Stimulated activated CD8-positive, alpha-beta memory T cell treated with anti-CD3 and anti-CD28 coated beads, Interleukin-2, amount 100 ng/mL, for 1 hour (primary cell): ENCODE measurements around the gene RD3L.

Experiments
- DNase-seq, 2 donors: peaks; one replicate each; pipeline ENCODE4 v3.0.0-alpha.2; 2020; ENCODE audit warnings: low read depth in 2 of 2

RD3L gene

GRCh38 chr14:103896578-103896977 lies 45.8 kb downstream of the RD3L start:
- DNase-seq, result no peak

GRCh38 chr14:103894723-103895059 lies 47.6 kb downstream of the RD3L start:
- DNase-seq, result no peak

GRCh38 chr14:103894034-103894722 lies 48.2 kb downstream of the RD3L start:
- DNase-seq, result no peak

GRCh38 chr14:103892247-103892646 lies 50.1 kb downstream of the RD3L start:
- DNase-seq, result no peak

GRCh38 chr14:103891667-103892215 lies 50.6 kb downstream of the RD3L start:
- no peak for DNase-seq

GRCh38 chr14:103890821-103891666 lies 51.3 kb downstream of the RD3L start:
- DNase-seq, result no peak
